GM19035 (cell line): ENCODE results near the gene EPHA1.

Experiments used
- ATAC-seq: cut with Tn5 transposase; IDR thresholded peaks from one replicate; pipeline ENCODE4 v1.9.1; 2021; ENCODE audit not compliant: unreplicated experiment

EPHA1 gene

GRCh38 chr7:143354376-143354775 is 54.3 kb downstream of the EPHA1 start:
- no peak for ATAC-seq

- ATAC-seq: no peak
Observed at GRCh38 chr7:143352531-143353002, 56.1 kb downstream of the EPHA1 start.

GRCh38 chr7:143351574-143351973 is 57.1 kb downstream of the EPHA1 start:
- no peak for ATAC-seq

GRCh38 chr7:143351060-143351459 is 57.6 kb downstream of the EPHA1 start:
- no peak for ATAC-seq

- ATAC-seq: no peak
Observed at GRCh38 chr7:143347950-143348349, 60.7 kb downstream of the EPHA1 start.

GRCh38 chr7:143346018-143346417 is 62.6 kb downstream of the EPHA1 start:
- ATAC-seq: no peak

GRCh38 chr7:143345428-143345900 is 63.2 kb downstream of the EPHA1 start:
- peak; percentile 83 for ATAC-seq

- no peak for ATAC-seq
Observed at GRCh38 chr7:143343596-143343995, 65.1 kb downstream of the EPHA1 start.

- ATAC-seq: no peak
Observed at GRCh38 chr7:143341842-143342241, 66.8 kb downstream of the EPHA1 start.
